ENCODE results near the gene PRSS21.

The PRSS21 gene

GRCh38 chr16:2771496-2772402 lies 45.3 kb upstream of the PRSS21 start:
- no peak overlapping the region for H3K27ac ChIP-seq
- TF ChIP-seq CTCF (conservative IDR thresholded peaks at IDR 0.05): no peak

GRCh38 chr16:2773188-2773968 lies 43.7 kb upstream of the PRSS21 start:
- TF ChIP-seq CTCF (conservative IDR thresholded peaks at IDR 0.05): no peak
- H3K27ac ChIP-seq: no peak overlapping the region

GRCh38 chr16:2774161-2774891 lies 42.7 kb upstream of the PRSS21 start:
- no peak overlapping the region for H3K27ac ChIP-seq
- TF ChIP-seq CTCF (conservative IDR thresholded peaks at IDR 0.05): no peak

DNA sequence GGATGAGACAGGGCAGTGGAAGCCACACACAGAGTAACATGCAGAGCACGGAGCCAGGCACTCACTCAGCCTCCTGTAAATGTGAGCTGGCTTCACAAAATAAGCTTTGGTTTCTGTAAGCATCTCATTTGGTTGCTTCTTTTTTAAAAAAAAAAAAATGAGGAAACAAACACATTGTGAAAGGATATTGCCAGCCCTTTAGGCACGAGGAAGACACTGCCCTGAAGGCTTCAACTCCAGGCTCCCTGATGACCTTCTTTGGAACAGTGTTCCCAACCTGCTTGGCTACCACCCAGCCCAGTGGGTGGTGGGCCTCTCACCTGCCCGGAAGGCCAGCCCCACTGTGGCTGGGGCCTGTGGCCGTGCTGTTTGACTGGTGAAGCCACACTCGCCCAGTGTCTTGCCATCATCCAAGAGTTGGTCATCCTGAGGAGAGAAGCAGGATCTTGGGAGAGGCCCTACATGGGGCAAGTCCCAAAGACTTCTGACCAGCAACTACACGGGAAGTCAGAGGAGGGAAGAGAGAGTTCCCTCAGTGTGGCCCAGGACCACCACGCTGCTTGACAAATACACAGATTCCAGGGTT lies 41.8 kb upstream of the PRSS21 start:
- TF ChIP-seq CTCF (conservative IDR thresholded peaks at IDR 0.05): no peak
- H3K27ac ChIP-seq: no peak overlapping the region

DNA sequence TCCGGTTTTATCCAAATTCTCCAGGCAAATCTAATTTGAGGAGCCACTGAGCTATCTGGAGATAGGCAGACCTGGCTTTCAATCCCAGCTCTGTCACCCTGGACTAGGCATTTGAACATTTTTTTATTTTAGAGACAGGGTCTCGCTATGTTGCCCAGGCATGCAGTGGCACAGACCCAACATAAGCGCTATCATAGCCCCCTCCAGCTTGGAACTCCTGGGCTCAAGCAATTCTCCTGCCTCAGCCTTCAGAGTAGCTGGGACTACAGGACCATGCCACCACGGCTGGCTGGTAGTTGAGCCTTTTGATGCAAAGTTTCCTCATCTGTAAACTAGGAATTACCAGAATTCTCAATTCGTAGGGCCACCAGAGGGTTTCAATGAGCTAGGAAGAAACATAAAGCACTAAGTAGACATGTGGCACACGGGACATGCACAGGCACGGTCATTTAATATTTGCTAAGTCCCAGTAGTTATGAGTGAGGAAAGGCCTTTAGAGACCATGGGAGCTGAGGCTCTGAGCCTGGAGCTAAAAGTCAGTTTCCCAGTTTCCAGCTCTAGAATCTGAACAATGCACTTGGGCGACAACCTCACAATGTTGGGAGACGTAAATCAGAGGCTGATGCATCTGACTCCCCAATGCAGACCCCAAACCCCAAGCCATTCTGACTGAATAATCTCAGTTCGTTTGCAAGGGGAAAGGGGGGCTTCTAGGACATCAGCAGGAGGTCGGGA lies 41.1 kb upstream of the PRSS21 start:
- no peak for TF ChIP-seq CTCF (conservative IDR thresholded peaks at IDR 0.05)
- H3K27ac ChIP-seq: peak overlapping the region; percentile 96; the same call in 1 of the 2 replicates

DNA sequence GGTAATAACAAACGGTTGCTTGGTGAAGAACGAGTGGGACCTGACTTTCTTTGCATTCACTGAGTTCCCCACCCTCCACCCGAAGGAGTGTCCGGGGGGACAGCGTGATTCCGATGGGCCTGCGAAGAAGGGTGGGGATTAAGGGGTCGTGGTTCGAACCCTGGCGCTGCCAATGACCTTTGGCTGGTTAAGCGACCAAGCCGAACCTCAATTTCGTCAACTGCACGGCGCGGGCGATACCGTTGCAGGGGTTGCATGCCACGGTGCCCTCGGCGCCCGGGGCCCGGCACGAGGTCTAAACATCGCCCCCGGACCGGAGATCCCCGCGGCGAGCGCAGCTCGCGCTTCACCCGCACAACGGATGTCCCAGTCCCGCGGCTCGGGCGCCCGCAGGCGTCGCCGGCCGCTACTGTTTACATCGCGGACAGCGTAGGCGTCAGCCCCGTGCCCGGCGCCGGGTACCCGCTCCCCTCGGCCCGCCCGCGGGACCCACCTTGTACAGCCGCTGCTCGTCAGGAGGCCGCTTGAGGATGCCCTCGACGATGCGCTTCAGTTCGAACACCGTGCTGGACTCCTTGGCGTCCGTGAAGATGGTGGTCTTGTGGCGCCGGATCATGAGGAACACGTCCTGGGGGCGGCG lies 40.4 kb upstream of the PRSS21 start:
- H3K27ac ChIP-seq: peak overlapping the region; percentile 96
- TF ChIP-seq CTCF (conservative IDR thresholded peaks at IDR 0.05): no peak

Measured in VCaP (cell line).